Glomerular visceral epithelial cell (primary cell): ENCODE data around the gene SLC36A1.
"Not testable (repeated sequence)": the region's sequence is repeated elsewhere in the genome, so short reads cannot be mapped to it uniquely, and the experiment has no call there.

Experiments
- DNase-seq: peaks from one replicate; pipeline ENCODE4 v3.0.0-alpha.2; 2016; ENCODE audit errors: extremely low spot score

The SLC36A1 gene

DNA sequence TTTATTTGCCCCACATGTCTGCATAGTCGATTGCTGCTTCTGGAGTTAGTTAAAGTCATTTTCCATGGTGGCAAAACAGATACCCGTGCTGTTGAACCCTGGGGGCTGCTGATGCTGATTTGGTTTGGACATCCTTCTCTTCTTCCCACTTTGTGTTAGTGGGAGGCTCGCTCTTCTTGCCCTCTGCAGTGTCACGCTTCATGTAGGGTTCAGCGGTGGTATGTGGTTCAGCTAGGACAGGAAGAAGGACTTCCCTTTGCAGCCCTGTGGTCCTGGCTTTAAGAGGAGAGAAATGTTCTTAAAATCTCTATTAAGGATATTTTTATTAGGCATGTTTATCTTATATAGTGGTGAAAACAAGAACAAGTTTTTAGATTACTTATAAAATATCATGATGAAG, 36.2 kb downstream of the SLC36A1 start:
- no peak for DNase-seq

DNA sequence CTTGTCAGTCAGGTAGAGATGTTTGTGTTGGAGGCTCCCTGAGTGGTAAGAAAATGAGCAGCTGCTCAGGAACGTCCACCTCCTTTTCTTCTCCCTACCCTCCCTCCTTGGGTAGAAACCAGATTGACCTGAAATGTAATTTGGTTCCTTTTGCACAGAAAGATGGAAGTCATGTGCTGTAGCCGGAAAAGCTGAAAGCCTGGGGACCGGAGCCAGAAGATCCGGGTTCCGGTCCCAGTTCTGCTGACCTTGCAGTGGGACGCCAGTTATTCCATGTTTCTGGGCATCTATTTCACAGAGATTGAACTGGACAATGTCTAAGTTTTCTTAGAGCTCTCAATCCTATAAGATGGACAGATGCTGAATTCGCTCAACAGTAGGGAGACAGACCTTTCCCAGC, 40.1 kb downstream of the SLC36A1 start:
- no peak for DNase-seq

GRCh38 chr5:151490627-151491026, 43.2 kb downstream of the SLC36A1 start:
- no peak for DNase-seq

DNA sequence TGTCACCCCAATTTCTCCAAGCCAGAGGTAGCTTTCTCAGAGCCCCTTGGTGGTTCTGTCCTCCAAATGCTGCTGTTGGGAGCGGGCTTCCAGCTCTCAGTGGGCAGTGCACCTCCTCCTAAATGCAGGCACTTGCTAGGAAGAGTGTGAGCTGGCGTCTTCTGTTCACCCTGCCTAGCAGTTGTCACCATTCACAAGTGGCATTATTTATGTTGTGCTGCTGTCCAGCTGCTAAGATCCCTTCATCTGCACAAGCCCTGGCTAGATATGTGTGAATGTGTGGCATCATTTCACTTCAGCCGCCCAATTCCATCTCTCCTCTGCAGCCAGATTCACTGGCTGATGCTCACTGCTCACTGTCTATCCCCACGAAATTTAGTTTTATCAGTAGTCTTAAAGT, 43.7 kb downstream of the SLC36A1 start:
- DNase-seq, result no peak

- peak; percentile 38 for DNase-seq
Measured at GRCh38 chr5:151492729-151493128, 45.3 kb downstream of the SLC36A1 start.

- DNase-seq, result no peak
Measured at GRCh38 chr5:151493665-151494064, 46.3 kb downstream of the SLC36A1 start.

- DNase-seq, result no peak
Measured at GRCh38 chr5:151495320-151495719, 47.9 kb downstream of the SLC36A1 start.

- DNase-seq, result no peak
Measured at GRCh38 chr5:151496041-151496484, 48.7 kb downstream of the SLC36A1 start.

- DNase-seq, result no peak
Measured at GRCh38 chr5:151497391-151498002, 50.1 kb downstream of the SLC36A1 start.

DNA sequence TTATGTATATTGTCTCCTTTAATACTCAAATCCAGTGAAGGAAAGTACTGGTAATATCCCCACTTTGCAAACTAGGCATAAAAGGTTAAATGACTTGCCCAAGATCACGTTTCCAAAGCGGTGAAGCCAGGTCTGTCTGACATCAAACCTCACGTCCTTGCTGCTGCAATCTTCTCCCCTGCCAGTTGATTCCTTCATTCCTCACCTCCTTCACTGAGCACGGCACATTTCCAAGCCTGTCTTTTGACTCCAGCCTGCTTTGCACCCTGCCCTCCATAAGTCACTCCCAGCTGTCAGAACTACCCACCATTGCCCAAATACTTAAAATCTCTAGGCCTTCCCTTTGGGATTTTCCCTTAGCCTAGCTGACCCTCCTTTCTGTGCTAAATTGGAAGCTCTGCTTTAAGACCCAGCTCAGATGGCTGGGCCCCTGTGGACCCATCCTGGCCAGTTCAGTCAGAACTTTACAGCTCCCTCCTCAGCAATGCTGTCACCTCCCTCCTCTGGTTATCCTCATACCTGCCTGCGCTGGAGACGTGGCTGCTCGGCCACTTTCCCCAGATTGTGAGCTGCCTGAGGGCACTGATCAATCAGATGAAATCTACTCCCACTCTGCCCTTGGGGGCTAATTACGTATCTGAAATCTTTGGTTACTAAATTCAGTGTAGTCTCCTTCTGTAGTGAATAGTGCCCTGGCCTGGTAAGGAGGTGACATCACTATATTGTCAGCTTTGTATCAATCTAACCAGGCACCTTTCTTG, 51.2 kb downstream of the SLC36A1 start:
- DNase-seq, result no peak

GRCh38 chr5:151499501-151500035, 52.2 kb downstream of the SLC36A1 start:
- DNase-seq, result no peak

DNA sequence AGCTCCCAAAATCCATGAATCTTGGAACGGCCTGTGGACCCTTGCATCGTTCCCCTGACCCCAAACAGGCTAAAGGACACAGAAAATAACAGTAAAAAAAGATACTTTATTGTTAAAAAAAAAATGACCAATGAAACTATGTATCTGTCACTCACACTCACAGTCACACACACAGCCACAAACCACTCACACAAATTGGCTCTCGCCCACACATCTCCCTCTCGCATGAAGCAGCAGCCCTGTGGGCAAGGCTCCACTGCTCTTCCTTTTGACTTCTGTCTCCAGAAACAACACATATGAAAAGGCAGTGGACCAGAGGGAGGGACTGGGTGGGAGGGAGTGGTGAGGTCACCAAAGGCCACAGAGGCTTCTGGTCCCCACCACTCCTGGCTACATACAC, 56.6 kb downstream of the SLC36A1 start:
- DNase-seq, result no peak

DNA sequence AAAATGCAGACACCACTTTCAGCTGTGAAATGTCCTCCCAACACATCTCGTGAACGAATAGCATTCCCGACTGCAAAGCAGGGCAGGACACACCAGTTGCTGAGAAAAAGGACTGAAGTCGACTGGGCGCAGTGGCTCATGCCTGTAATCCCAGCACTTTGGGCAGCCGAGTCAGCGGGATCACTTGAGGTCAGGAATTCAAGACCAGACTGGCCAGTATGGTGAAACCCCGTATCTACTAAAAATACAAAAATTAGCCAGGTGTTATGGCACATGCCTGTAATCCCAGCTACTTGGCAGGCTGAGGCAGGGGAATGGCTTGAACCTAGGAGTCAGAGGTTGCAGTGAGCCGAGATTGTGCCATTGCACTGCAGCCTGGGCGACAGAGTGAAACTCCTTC, 60.9 kb downstream of the SLC36A1 start:
- DNase-seq, result not testable (repeated sequence)

DNA sequence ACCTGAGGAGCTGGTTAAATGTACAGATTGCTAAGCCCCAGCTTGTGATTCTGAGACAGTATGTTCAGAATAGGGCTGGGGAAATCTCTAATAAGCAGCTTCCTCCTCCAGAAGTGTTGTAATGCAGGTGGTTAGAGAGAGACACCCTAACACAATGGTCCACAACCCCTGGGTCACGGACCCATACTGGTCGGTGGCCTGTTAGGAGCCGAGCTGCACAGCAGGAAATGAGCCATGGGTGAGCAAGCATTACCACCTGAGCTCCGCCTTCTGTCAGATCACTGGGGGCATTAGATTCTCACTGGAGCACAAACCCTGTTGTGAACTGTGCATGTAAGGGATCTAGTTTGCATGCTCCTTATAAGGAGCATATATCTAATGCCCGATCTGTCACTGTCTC, 61.8 kb downstream of the SLC36A1 start:
- peak; percentile 29 for DNase-seq

DNA sequence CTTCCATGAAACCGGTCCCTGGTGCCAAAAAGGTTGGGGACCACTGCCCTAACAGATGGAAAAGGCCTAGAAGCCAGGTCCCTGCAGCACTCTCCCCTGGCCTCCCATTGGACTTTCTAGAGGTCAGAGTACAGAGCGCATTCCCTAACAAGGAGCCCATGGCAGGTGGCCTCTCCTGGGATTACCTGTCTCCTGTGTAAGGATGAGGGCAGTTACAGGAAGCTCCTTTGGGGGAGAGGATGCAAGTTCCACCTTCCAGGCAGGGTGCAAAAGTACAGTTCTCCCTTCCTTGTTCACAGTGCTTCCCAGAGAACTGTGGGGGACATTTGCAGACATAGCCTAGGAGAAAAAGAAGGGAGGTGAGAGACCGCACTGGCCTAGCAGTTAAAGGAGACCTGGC, 62.4 kb downstream of the SLC36A1 start:
- no peak for DNase-seq

- no peak for DNase-seq
Measured at GRCh38 chr5:151517122-151517920, 69.9 kb downstream of the SLC36A1 start.

GRCh38 chr5:151520294-151520693, 72.9 kb downstream of the SLC36A1 start:
- DNase-seq, result no peak

GRCh38 chr5:151522226-151522625, 74.8 kb downstream of the SLC36A1 start:
- DNase-seq, result no peak

- DNase-seq, result peak; percentile 51
Measured at GRCh38 chr5:151523335-151523734, 75.9 kb downstream of the SLC36A1 start.

DNA sequence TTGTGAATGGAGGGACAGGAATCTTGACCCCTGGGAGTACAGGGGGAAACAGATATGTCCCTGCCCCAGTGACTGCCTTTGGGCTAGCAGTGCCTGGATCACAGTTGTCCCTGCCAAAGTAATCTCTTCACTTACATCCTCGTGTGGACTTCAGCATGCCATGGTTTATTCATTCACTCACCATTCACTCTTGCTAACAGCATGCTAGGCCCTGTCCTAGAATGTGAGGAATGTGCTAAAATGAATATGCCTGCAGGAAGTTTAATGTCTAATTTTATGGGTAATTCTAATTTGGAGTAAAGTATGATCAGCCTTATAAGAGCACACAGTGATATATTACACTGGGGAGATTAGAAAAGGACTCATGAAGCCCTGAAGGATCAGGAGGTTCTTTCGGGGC, 80.8 kb downstream of the SLC36A1 start:
- no peak for DNase-seq

DNA sequence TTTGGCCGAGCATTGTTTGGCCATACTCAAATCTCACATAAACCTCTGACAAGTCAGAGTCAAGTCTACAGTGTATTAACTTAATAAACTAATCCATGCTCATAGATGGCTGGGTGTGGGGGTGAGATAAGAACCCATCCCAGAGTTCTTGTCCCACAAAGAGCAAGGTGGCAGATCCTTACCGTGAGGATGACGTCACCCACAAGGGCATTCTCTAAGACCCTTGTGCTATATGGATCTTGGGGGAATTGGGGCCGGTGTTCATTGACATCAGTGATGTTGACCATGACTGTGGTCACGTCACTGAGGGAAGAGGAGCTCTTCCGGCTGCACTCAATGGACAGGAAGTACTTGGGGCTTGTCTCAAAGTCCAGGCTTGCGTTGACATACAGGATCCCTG, 81.6 kb downstream of the SLC36A1 start:
- no peak for DNase-seq

- DNase-seq, result no peak
Measured at GRCh38 chr5:151531581-151531980, 84.2 kb downstream of the SLC36A1 start.
